Right cardiac atrium (tissue), 5 donors: Measurements from ENCODE around the gene CDK19. TPM values are rescaled to one million over a fixed set of nuclear protein-coding genes. Genes with fewer than 3 reads are reported as not detected.
A peak's percentile ranks its signal among the peaks of the same experiment; 100 is the strongest.

Experiments
- ATAC-seq, 2 donors: fragments of 200-7000 bp; cut with Tn5 transposase; one replicate each; pipeline versions ENCODE4 v1.8.0 to v1.9.1; 2020; ENCODE audit warnings: moderate library complexity in 2 of 2, mild to moderate bottlenecking in 1 of 2
- DNase-seq, 3 donors: peaks; one replicate each; pipeline ENCODE4 v3.0.0-alpha.2; 2020
- H3K27ac ChIP-seq: one replicate; pipeline ENCODE4 v1.5.1; 2013; ENCODE audit warnings: mild to moderate bottlenecking, low read length, control low read depth, moderate library complexity
- H3K27me3 ChIP-seq: one replicate; pipeline ENCODE4 v1.6.1; 2013; ENCODE audit not compliant: control insufficient read depth, insufficient read depth
- H3K4me1 ChIP-seq: one replicate; pipeline ENCODE4 v1.6.1; 2013; ENCODE audit warnings: low read length; ENCODE audit not compliant: control insufficient read depth, insufficient read depth
- H3K4me3 ChIP-seq: one replicate; pipeline ENCODE4 v1.5.1; 2013; ENCODE audit warnings: low read length, control low read depth
- H3K9me3 ChIP-seq: one replicate; pipeline ENCODE4 v1.6.1; 2013; ENCODE audit warnings: low read length; ENCODE audit not compliant: control insufficient read depth
- WGBS: extraction: QIAGEN DNeasy Blood & Tissue Kit; methylation state at CpG from one replicate; pipeline ENCODE4 v1.1.7; 2013; 5-methylcytosine and 5-hydroxymethylcytosine counted together
- intact Hi-C, 4 donors: fragments of 100-400 bp; cut with DNase I; formaldehyde crosslinking; loops; one replicate each; pipeline versions ENCODE4 v1.11.0 to v1.14.0; 2022 to 2023
- polyA plus RNA-seq: library from polyadenylated mRNA; stranded (reverse); fragments of 200-250 nt; gene quantifications from one replicate; pipeline ENCODE4 v1.2.3, GENCODE V29; 2013
- total RNA-seq, 4 donors: library from RNA; stranded (reverse); fragmentation: NEBNext Ultra II Directional; extraction: Animal tissue kit (Norgen Biotek cat#: 25700); gene quantifications; one replicate each; pipeline ENCODE4 v1.2.1, GENCODE V29; 2021
- donor health status: healthy with polysubstance abuse.
- donor health status: DM: no; HTN: yes; CAD: no.
- donor health status: DM: no; HTN: no; CAD: no.
- donor health status: DM: no; HTN: yes; CAD: no; lungs with severe emphysema.
- donor health status: DM: yes; HTN: yes; CAD: no.

Gene CDK19
- total and polyA plus RNA-seq, 5 donors = 4.8 to 10.8 (median 9.8) TPM

- H3K9me3 ChIP-seq = no peaks in the 10 kb centered on the region
- intact Hi-C loops = no loop called here
- DNase-seq (no peak), ATAC-seq (no peak)
- no peaks in the 10 kb centered on the region for H3K27me3 ChIP-seq
- H3K4me3 ChIP-seq = no peak overlapping the region
- H3K27ac ChIP-seq = no peak overlapping the region
- 86% methylated on average over 3 of the region's 3 CpGs for WGBS
- H3K4me1 ChIP-seq = no peaks in the 10 kb centered on the region
Observed at GRCh38 chr6:110699780-110700179, 115.5 kb downstream of the CDK19 start.

GRCh38 chr6:110693994-110694393 is 121.3 kb downstream of the CDK19 start:
- Histone ChIP-seq H3K4me3 (no peak overlapping the region), H3K27ac (no peak overlapping the region), H3K4me1 (peaks cover 5% of the 10 kb centered on the region), H3K9me3 (no peaks in the 10 kb centered on the region), H3K27me3 (no peaks in the 10 kb centered on the region)
- no peak for ATAC-seq
- intact Hi-C loops = no loop called here
- no peak for DNase-seq

- no peak for ATAC-seq
- WGBS = 97% methylated on average over 3 of the region's 3 CpGs
Observed at GRCh38 chr6:110693296-110693695, 122.0 kb downstream of the CDK19 start.

GRCh38 chr6:110690916-110691315 is 124.4 kb downstream of the CDK19 start:
- ATAC-seq = no peak
- 88% methylated on average over 5 of the region's 5 CpGs for WGBS
- Histone ChIP-seq H3K27ac (no peak overlapping the region), H3K9me3 (no peaks in the 10 kb centered on the region), H3K27me3 (no peaks in the 10 kb centered on the region), H3K4me3 (no peak overlapping the region), H3K4me1 (peaks cover 5% of the 10 kb centered on the region)
- intact Hi-C loops = no loop called here
- DNase-seq = no peak

More at GRCh38 chr6:110693296-110693695, 122.0 kb downstream of the CDK19 start:
- no peak overlapping the region for H3K27ac ChIP-seq
- H3K9me3 ChIP-seq = no peaks in the 10 kb centered on the region
- no peak overlapping the region for H3K4me3 ChIP-seq
- intact Hi-C loops = no loop called here
- DNase-seq = no peak
- H3K4me1 ChIP-seq = peaks cover 5% of the 10 kb centered on the region
- H3K27me3 ChIP-seq = no peaks in the 10 kb centered on the region

GRCh38 chr6:110690106-110690654 is 125.1 kb downstream of the CDK19 start:
- H3K4me1 ChIP-seq = peaks cover 5% of the 10 kb centered on the region
- intact Hi-C loops = no loop called here
- WGBS = 85% methylated on average over 3 of the region's 3 CpGs
- H3K27me3 ChIP-seq = no peaks in the 10 kb centered on the region
- no peak overlapping the region for H3K4me3 ChIP-seq
- H3K27ac ChIP-seq = no peak overlapping the region
- no peak for DNase-seq
- no peaks in the 10 kb centered on the region for H3K9me3 ChIP-seq
- ATAC-seq = no peak

- intact Hi-C loops = loop anchor here in 2 of 4 donors (5.0 to 10.0 kb wide), 3 partner anchors 165 to 258 kb away; partner anchors contain the start of gene AMD1 (in 1 of the 2)
- Histone ChIP-seq H3K27me3 (no peaks in the 10 kb centered on the region), H3K4me1 (peaks cover 5% of the 10 kb centered on the region), H3K4me3 (no peak overlapping the region), H3K9me3 (no peaks in the 10 kb centered on the region), H3K27ac (no peak overlapping the region)
- DNase-seq (no peak), ATAC-seq (no peak)
- WGBS = 81% methylated on average over 6 of the region's 6 CpGs
Observed at GRCh38 chr6:110689275-110689935, 125.9 kb downstream of the CDK19 start.

GRCh38 chr6:110688661-110689268 is 126.5 kb downstream of the CDK19 start:
- Histone ChIP-seq H3K4me3 (no peak overlapping the region), H3K9me3 (no peaks in the 10 kb centered on the region), H3K27ac (no peak overlapping the region), H3K27me3 (no peaks in the 10 kb centered on the region), H3K4me1 (peaks cover 5% of the 10 kb centered on the region)
- no peak for DNase-seq
- ATAC-seq = no peak
- intact Hi-C loops = loop anchor here in 2 of 4 donors (5.0 to 10.0 kb wide), 3 partner anchors 164 to 259 kb away; partner anchors contain the start of gene AMD1 (in 1 of the 2)
- WGBS = 71% methylated on average over 6 of the region's 6 CpGs

- H3K27ac ChIP-seq = no peak overlapping the region
- H3K27me3 ChIP-seq = no peaks in the 10 kb centered on the region
- H3K9me3 ChIP-seq = no peaks in the 10 kb centered on the region
- ATAC-seq (no peak), DNase-seq (no peak)
- intact Hi-C loops = loop anchor here in 2 of 4 donors (5.0 to 10.0 kb wide), 3 partner anchors 163 to 260 kb away; partner anchors contain the start of gene AMD1 (in 1 of the 2)
- 54% methylated on average over 1 of the region's 1 CpG for WGBS
- H3K4me1 ChIP-seq = peaks cover 5% of the 10 kb centered on the region
- H3K4me3 ChIP-seq = no peak overlapping the region
Observed at GRCh38 chr6:110687326-110687725, 127.9 kb downstream of the CDK19 start.

- intact Hi-C loops = loop anchor here in 3 of 4 donors (5.0 to 10.0 kb wide), 4 partner anchors 158 to 264 kb away; partner anchors contain the start of gene AMD1 (in 1 of the 3)
- Histone ChIP-seq H3K9me3 (no peaks in the 10 kb centered on the region), H3K27me3 (no peaks in the 10 kb centered on the region), H3K4me3 (no peak overlapping the region), H3K4me1 (no peaks in the 10 kb centered on the region), H3K27ac (no peak overlapping the region)
- 82% methylated on average over 3 of the region's 3 CpGs for WGBS
- ATAC-seq = no peak
- no peak for DNase-seq
Observed at GRCh38 chr6:110683241-110683640, 132.0 kb downstream of the CDK19 start.

- intact Hi-C loops = loop anchor here in 3 of 4 donors (5.0 to 10.0 kb wide), 4 partner anchors 158 to 265 kb away; partner anchors contain the start of gene AMD1 (in 1 of the 3)
Observed at GRCh38 chr6:110682460-110682853, 132.8 kb downstream of the CDK19 start.

More at GRCh38 chr6:110682460-110682853, 132.8 kb downstream of the CDK19 start:
- WGBS = 7% methylated on average over 1 of the region's 1 CpG
- no peak overlapping the region for H3K27ac ChIP-seq
- H3K27me3 ChIP-seq = no peaks in the 10 kb centered on the region
- no peaks in the 10 kb centered on the region for H3K9me3 ChIP-seq
- H3K4me1 ChIP-seq = no peaks in the 10 kb centered on the region
- H3K4me3 ChIP-seq = no peak overlapping the region
- no peak for DNase-seq
- ATAC-seq = peak; percentile 96 to 97
